Activated CD8-positive, alpha-beta memory T cell treated with anti-CD3 and anti-CD28 coated beads for 24 hours (primary cell): ENCODE data around the gene PPT2.
"Not testable (repeated sequence)": the region's sequence is repeated elsewhere in the genome, so short reads cannot be mapped to it uniquely, and the experiment has no call there.

Experiments used
- DNase-seq: peaks from one replicate; pipeline ENCODE4 v3.0.0-alpha.2; 2020

Gene PPT2

GRCh38 chr6:32127717-32128592, 26.0 kb upstream of the PPT2 start, which contains the start of gene ATF6B:
Gene ATF6B, minus strand, starts transcription at chr6:32128246. Its CDS starts 39 bp downstream, at chr6:32128207.
- peak; percentile 93 for DNase-seq

DNA sequence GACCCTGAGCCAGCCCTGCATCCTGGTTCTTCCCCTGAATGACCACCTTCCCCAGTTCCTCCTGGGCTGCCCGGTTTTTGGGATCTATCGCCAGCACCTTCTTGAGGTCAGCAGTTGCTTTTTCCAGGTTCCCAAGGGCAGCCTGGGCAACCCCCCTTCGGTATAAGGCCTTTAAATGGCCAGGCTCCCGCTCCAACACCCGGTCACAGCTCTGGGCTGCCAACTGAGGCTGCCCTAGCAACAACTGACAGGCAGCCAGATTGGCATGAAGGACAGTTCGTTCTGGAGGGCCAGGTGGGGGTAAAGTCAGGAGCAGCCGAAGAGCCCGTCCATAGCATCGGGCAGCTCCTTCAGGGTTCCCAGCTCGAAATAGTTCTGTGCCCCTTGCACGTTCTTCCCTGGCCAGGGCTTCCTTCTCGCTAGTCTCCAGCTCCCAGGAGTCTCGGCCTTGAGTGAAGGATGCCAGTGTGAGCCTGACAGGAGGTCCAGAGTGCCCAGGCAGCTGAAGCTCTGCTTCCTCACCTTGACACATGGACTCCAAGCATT, 25.1 kb upstream of the PPT2 start:
- DNase-seq, result peak; percentile 56

DNA sequence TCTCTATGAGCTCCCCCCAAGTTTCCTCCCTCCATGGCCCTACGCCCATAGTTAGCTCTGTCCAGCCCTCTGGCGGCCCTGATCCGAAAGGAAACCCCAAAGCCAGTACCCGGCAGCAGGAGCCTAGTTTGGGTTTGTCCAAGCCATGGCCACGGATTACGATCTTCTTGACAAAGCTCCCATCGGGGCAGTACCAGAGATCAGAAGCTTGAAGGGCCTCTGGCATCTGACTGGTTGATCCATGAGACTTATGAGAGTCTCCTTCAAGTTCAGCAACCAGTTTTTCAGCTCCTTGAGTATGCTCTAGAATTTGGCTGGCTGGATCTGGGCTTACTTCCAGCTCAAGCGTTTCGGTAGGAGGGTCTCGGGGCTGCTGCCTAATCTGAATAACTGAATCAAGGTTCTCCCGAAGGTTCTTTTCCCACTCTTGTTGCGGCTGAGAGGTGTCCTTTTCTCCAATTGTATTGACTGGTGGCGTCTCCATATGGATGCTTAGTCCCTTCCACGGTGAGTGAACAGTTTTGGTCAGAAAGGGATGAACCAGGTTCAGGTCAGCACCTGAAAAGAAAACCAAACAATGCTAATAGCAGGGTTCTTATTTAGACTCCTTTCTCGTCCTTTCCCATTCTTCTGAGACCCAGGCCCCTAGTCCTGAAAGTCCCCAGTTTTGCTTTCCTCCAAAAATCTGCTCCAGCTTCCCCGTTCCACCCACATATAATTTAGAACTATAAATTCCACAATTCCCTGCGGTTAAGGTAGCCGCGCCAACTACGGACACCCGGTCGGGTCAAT, 24.4 kb upstream of the PPT2 start:
- DNase-seq, result peak; percentile 59

- DNase-seq, result no peak
Observed at GRCh38 chr6:32131439-32131948, 22.4 kb upstream of the PPT2 start.

GRCh38 chr6:32132110-32132509, 21.8 kb upstream of the PPT2 start:
- no peak for DNase-seq

- DNase-seq, result no peak
Observed at GRCh38 chr6:32133786-32134185, 20.2 kb upstream of the PPT2 start.

GRCh38 chr6:32137454-32137853, 16.5 kb upstream of the PPT2 start:
- no peak for DNase-seq

DNA sequence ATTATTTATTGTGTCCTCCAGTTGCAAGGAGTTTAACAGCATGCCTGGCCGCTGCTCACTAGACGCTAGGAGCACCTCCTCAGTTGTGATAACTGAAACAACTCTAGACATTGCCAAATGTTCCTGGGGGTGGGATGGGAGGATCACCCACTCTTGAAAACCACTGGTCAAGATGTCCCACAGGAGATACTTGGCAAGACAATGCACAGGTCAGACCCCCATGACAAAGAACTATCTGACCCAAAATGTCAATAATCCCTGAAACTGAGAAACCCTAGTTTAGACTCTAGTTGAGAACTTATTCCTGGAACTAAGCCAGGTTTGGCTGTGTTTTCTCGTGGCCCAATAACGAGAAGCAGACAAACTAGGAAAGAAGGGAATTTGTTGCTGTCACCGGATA, 14.4 kb upstream of the PPT2 start:
- no peak for DNase-seq

DNA sequence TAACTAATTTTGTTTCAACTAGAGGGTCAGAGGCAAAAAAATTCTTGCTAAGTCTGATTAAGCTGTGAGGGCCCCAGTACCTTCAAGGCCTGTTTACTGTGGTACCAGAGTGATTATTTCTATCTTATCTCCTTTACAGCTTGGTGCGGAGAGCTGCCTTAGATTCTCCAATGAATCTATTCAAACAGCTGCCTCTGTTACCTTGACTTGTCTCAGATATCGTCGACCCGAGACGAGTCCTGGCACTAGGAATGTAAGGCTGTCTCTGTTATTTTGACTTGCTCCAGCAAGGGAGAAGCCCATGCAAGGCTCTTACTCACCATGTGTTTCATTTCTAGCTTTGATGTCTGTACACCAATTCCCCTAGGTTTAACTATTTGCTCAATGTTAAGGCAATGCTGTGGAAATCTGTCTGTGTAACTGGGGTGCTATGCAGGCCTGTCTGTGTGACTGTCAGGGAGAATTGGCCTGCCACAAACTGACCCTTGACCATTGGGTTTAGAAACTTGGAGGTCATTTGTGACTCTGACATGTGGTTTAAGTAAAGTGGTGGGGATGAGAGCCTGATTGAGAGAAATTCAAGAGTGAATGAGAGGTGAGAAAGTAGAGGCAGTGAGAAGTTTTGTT, 13.4 kb upstream of the PPT2 start:
- no peak for DNase-seq

DNA sequence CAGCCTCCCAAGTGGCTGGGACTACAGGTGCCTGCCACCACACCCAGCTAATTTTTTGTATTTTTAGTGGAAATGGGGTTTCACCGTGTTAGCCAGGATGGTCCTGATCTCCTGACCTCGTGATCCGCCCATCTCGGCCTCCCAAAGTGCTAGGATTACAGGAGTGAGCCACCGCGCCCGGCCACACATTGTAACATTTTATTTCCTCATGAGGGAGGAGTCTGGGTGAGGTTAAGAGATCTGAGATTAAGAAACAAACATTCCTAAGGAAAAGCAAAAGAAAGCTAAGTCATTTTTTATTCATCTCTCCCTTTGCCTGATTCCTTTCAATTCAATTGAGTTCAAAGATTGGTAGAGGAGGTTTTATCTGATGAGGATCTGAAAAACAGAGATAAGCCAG, 9.7 kb upstream of the PPT2 start:
- not testable (repeated sequence) for DNase-seq

GRCh38 chr6:32146287-32146686, 7.7 kb upstream of the PPT2 start:
- DNase-seq, result no peak

GRCh38 chr6:32146687-32147086, 7.3 kb upstream of the PPT2 start:
- no peak for DNase-seq

DNA sequence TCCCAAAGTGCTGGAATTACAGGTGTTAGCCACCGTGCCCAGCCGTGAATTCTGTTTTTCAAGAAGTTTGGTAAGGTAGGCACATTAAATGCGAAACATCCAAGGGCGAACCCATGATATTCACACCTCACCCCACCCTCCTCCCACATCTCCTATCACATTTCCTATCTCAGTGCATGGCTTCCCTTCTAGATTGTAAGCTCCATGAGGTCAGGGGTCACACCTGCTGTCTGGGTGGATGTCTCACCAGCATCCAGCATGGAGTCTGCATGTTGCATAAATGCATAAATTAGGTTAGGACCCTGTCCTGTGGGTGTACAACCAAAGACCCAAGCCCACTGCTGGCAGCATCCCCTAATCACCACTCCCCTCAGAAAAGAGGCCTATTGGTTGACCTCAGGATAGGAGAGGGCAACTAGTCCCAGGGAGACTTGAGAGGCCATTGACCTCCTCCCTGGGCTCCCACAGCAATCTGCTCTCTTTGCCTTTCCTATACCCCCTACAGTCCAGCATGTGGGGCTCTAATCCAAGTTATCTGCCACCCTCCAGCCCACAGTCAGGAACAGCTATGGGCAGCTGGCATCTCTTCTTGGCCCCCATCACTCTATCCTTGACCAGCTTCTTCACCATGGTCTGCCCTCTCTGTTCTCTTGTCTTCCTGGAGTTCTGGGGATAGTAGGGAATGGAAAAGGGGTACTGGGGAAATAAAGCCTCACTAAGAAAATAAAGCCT, 6.4 kb upstream of the PPT2 start:
- no peak for DNase-seq

GRCh38 chr6:32148289-32149091, 5.5 kb upstream of the PPT2 start:
- DNase-seq, result peak; percentile 89

GRCh38 chr6:32149092-32149755, 4.7 kb upstream of the PPT2 start:
- DNase-seq, result no peak

DNA sequence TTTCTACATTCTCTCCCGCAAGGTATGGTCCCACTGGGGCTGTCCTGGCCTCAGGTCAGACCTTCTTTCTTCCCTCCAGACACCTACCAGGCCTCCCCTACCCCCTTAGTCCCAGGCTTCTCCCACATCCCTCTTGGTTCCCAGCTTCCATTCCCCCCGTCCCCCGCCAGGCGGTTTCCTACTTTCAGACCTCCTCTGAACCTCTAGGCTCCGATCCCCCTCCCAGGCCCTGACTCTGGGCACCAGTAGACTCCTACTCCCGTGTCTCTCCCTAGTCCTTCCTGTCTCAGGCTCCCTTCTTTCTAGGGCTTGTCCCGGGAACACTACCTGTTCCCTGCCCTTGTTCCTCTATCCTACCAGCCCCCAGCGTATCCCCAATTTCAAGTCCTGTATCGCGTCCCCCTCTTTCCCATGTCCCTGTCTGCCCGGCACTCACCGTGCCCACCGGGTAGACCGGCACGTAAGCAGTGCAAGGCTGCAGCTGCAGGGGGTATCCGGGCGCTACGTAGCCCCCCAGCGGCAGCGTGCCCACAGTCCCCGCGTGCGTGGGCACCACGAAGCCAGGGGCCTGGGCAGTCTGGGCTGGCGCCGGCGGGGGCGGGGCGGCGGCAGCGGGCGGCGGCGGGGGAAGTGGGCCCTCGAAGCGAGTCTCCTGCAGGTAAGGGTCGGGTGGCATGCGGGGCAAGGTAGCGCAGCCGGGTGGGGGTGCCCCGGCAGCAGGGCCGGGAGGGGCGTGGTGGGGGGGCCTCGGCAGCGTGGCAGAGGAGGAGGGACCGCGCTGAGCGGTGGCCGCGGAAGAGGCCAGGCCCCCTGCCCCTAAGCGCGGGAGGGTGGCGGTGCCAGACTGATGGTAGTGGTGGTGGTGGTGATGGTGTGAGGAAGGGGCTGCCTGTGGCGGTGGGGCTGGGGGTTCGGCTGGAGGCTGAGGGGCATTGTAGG, 3.7 kb upstream of the PPT2 start:
- DNase-seq, result no peak

- DNase-seq, result no peak
Observed at GRCh38 chr6:32151181-32151862, 2.6 kb upstream of the PPT2 start.

- DNase-seq, result peak; percentile 61
Observed at GRCh38 chr6:32151863-32152768, 1.8 kb upstream of the PPT2 start, which contains the start of gene PRRT1. Gene PRRT1, minus strand, starts transcription at chr6:32151939. Its CDS starts 112 bp downstream, at chr6:32151827.
